Thyroid gland (tissue), 4 donors: ENCODE measurements around the gene MRPS26.

Source experiments
- POLR2A ChIP-seq, 2 donors: fragments of 450-650 bp; IDR thresholded peaks; one replicate each; pipeline ENCODE4 v1.6.1; 2017; ENCODE audit warnings: antibody characterized with exemption in 2 of 2, mild to moderate bottlenecking in 2 of 2, moderate library complexity in 1 of 2
- TF ChIP-seq, protein P1 (sequence below), 6 experiments: fragments of 200-600 bp in 3 of 6; fragments of 450-650 bp in 3 of 6; sonication (generic) in 3 of 6; IDR thresholded peaks; one replicate each; pipeline ENCODE4 v1.5.1; 2016 to 2019; ENCODE audit warnings: antibody characterized with exemption in 6 of 6, mild to moderate bottlenecking in 2 of 6, inconsistent platforms in 1 of 6, moderate library complexity in 1 of 6

- TF ChIP-seq, protein P1, sequence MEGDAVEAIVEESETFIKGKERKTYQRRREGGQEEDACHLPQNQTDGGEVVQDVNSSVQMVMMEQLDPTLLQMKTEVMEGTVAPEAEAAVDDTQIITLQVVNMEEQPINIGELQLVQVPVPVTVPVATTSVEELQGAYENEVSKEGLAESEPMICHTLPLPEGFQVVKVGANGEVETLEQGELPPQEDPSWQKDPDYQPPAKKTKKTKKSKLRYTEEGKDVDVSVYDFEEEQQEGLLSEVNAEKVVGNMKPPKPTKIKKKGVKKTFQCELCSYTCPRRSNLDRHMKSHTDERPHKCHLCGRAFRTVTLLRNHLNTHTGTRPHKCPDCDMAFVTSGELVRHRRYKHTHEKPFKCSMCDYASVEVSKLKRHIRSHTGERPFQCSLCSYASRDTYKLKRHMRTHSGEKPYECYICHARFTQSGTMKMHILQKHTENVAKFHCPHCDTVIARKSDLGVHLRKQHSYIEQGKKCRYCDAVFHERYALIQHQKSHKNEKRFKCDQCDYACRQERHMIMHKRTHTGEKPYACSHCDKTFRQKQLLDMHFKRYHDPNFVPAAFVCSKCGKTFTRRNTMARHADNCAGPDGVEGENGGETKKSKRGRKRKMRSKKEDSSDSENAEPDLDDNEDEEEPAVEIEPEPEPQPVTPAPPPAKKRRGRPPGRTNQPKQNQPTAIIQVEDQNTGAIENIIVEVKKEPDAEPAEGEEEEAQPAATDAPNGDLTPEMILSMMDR (IDR thresholded peaks at IDR 0.05): no peak
- TF ChIP-seq POLR2A (IDR thresholded peaks at IDR 0.05): no peak
Observed at GRCh38 chr20:3088031-3088430, 42.2 kb downstream of the MRPS26 start.
